Brain microvascular endothelial cell (primary cell): ENCODE results near the gene SYNE4.
"Not testable (repeated sequence)": the region's sequence is repeated elsewhere in the genome, so short reads cannot be mapped to it uniquely, and the experiment has no call there.

Source experiments
- DNase-seq: peaks from one replicate; pipeline ENCODE4 v3.0.0-alpha.2; 2020
- H3K27ac ChIP-seq: fragments of 250-450 bp; sonication (Bioruptor Pico); 2 replicates; pipeline ENCODE4 v1.5.1; 2020; ENCODE audit warnings: mild to moderate bottlenecking, moderate library complexity
- H3K27me3 ChIP-seq: fragments of 250-450 bp; sonication (Bioruptor Pico); replicated peaks from 2 replicates; pipeline ENCODE4 v1.5.1; 2020; ENCODE audit warnings: mild to moderate bottlenecking
- H3K36me3 ChIP-seq: fragments of 250-450 bp; sonication (Bioruptor Pico); replicated peaks from 2 replicates; pipeline ENCODE4 v1.5.1; 2020; ENCODE audit warnings: mild to moderate bottlenecking
- H3K4me3 ChIP-seq: 2 replicates; pipeline ENCODE4 v1.5.1; 2011; ENCODE audit warnings: low read depth, mild to moderate bottlenecking, control low read depth, low read length, moderate library complexity
- in situ Hi-C: cut with HindIII; loops from 2 replicates; pipeline ENCODE4 v1.10.0; 2017; ENCODE audit warnings: low sequenced_read_pairs, low pct_ligation_motif_present
- TF ChIP-seq, protein P1 (sequence below): IDR thresholded peaks from 2 replicates; pipeline ENCODE4 v1.5.1; 2011; ENCODE audit warnings: low read depth, mild to moderate bottlenecking, moderate library complexity, low read length, control low read depth, inconsistent platforms; ENCODE audit errors: missing control alignments

The SYNE4 gene

DNA sequence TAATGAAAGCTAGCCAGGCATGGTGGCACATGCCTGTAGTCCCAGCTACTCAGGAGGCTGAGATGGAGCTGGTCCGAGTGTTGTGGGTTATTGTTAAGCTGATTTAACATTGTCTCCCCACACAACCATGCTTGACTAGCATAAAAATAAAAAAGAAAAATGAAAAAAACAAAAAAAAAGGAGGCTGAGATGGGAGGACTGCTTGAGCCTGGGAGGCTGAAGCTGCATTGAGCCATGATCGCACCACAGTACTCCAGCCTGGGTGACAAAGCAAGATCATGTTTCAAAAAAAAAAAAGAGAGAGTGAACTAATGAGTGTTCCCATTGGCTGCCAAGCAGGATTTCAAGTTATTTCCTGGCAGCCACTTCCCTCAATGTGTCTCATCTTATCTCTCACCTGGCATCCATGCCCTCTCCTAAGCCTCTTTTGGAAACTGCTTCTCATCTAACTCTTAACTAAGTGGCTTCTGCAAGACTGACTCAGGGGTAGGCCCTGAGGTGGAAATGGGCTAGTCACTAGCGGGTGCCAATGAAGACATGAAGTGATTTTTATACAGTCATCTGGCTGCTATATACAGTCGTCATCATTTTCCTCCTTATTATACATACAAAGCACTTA, 40.6 kb upstream of the SYNE4 start:
- Histone ChIP-seq H3K4me3 (no peak overlapping the region), H3K27ac (no peak overlapping the region), H3K27me3 (no peaks in the 10 kb centered on the region), H3K36me3 (no peaks in the 10 kb centered on the region)
- in situ Hi-C loops: no loop called here
- no peak for DNase-seq
- TF ChIP-seq, protein P1, sequence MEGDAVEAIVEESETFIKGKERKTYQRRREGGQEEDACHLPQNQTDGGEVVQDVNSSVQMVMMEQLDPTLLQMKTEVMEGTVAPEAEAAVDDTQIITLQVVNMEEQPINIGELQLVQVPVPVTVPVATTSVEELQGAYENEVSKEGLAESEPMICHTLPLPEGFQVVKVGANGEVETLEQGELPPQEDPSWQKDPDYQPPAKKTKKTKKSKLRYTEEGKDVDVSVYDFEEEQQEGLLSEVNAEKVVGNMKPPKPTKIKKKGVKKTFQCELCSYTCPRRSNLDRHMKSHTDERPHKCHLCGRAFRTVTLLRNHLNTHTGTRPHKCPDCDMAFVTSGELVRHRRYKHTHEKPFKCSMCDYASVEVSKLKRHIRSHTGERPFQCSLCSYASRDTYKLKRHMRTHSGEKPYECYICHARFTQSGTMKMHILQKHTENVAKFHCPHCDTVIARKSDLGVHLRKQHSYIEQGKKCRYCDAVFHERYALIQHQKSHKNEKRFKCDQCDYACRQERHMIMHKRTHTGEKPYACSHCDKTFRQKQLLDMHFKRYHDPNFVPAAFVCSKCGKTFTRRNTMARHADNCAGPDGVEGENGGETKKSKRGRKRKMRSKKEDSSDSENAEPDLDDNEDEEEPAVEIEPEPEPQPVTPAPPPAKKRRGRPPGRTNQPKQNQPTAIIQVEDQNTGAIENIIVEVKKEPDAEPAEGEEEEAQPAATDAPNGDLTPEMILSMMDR: no peak

DNA sequence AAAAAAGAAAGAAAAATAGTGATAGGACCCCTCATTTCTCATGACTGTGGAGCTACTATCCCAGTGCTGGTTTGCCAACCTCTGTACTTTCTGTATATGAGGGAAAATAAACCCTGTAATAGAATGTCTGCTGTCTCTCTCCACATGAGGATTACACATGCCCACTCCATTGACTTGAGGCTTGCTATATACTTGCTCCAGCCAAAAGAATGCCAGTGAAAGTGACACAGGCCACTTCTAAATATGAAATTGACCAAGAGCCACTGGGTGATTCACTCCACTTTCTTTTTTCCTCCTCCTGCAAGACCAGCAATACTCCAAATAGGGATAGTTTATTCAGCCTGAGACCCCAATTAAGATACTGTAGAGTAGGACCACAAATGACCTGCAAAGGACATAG, 39.2 kb upstream of the SYNE4 start:
- no peak for DNase-seq
- H3K27me3 ChIP-seq: no peaks in the 10 kb centered on the region
- no peaks in the 10 kb centered on the region for H3K36me3 ChIP-seq
- in situ Hi-C loops: no loop called here
- no peak overlapping the region for H3K4me3 ChIP-seq
- H3K27ac ChIP-seq: no peak overlapping the region
- TF ChIP-seq, protein P1: no peak

DNA sequence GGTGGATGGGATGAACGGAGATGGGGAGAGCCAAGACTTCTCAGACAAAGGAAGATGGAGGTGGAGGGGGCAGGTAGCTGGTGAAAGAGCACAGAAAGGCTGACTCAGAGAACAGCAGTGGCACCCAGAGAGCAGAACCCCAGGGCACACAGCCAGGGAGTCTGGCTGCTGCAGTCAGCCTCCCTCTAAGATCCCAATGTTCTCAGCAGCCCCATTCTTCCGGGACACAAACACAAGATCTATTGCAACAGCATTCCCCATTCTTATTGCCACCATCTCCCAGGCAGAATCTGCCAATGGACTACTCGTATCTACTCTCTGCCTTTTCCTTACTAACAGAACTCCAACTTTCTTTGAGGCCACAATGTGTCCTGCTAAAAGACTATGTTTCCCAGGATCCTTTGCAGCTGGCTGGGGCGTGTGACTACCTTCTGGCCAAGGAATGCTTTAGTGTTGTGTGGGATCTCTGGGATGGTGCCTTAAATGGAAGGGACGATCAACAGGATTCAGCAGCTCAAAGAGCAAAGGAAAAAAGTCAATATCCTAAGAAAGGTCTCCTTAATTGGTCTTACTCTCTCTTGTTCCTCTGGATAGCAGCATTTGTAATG, 37.9 kb upstream of the SYNE4 start:
- Histone ChIP-seq H3K27ac (no peak overlapping the region), H3K36me3 (no peaks in the 10 kb centered on the region), H3K4me3 (no peak overlapping the region), H3K27me3 (no peaks in the 10 kb centered on the region)
- TF ChIP-seq, protein P1: no peak
- in situ Hi-C loops: no loop called here
- DNase-seq: no peak

DNA sequence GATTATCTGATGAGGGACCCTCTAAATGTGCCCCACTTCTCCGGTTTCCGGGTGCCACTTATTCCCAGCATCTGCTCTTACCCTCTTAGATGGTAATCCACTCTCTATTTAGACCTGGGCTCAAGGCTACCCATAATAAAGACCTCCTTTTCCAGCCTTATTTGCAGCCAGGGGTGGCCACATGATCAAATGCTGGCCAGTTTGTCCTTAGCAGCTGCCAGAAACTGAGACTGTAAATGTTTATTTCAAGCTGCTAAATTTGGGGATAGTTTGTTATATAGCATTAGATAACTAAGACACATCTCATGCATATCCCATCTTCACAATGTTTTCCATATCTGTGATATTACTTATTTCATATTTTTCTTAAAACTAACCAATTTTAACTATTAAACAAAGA, 35.3 kb upstream of the SYNE4 start:
- H3K4me3 ChIP-seq: no peak overlapping the region

DNA sequence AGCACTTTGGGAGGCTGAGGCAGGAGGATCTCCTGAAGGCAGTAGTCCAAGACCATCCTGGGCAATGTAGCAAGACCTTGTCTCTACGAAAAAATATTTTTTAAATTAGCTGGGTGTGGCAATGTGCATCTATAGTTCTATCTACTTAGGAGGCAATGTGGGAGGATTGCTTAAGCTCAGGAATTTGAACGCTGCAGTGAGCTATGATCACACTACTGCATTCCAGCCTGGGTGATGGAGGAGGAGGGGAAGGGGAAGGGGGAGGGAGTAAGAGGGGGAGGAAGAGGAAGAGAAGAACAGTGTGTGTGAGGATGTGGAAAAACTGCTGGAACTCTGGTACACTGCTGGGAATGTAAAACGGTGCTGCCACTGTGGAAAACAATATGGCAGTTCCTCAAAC, 33.2 kb upstream of the SYNE4 start:
- Histone ChIP-seq H3K27ac (no peak overlapping the region), H3K4me3 (no peak overlapping the region), H3K36me3 (no peaks in the 10 kb centered on the region), H3K27me3 (no peaks in the 10 kb centered on the region)
- DNase-seq: peak; percentile 55
- TF ChIP-seq, protein P1: no peak
- in situ Hi-C loops: no loop called here

More for the DNA sequence above, 35.3 kb upstream of the SYNE4 start:
- no peaks in the 10 kb centered on the region for H3K27me3 ChIP-seq
- in situ Hi-C loops: no loop called here
- DNase-seq: no peak
- TF ChIP-seq, protein P1: no peak
- H3K27ac ChIP-seq: no peak overlapping the region
- no peaks in the 10 kb centered on the region for H3K36me3 ChIP-seq

DNA sequence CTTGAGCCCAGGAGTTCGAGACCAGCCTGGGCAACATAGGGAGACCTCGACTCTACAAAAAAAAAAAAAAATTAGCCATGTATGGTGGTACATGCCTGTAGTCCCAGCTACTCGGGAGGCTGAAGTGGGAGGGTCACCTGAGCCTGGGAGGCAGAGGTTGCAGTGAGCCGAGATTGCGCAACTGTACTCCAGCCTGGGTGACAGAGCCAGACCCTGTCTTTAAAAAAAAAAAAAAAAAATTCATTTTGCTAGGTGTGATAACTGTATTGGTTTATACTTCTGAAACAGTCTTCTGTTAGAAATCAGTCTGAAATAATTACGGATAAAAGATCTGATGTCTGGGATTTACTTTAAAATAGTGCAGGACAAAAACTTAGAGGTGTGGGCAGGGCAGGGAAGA, 32.5 kb upstream of the SYNE4 start:
- DNase-seq, H3K4me3 ChIP-seq, in situ Hi-C loops, H3K27me3 ChIP-seq, H3K27ac ChIP-seq, H3K36me3 ChIP-seq: not testable (repeated sequence)
